PC-3 (cell line): ENCODE measurements around the gene E2F1.

ENCODE experiments used
- EZH2 ChIP-seq: fragments of 300-600 bp; sonication (generic); IDR thresholded peaks from one replicate; pipeline ENCODE4 v1.6.1; 2017; ENCODE audit warnings: antibody characterized with exemption, mild to moderate bottlenecking, low read length; ENCODE audit not compliant: unreplicated experiment
- EZH2phosphoT487 ChIP-seq: fragments of 300-600 bp; sonication (generic); IDR thresholded peaks from 2 replicates; pipeline ENCODE4 v1.6.1; 2018; ENCODE audit warnings: mild to moderate bottlenecking, antibody characterized with exemption, low read length, borderline replicate concordance
- TF ChIP-seq, protein P1 (sequence below): fragments of 300-600 bp; sonication (generic); conservative IDR thresholded peaks from 2 replicates; pipeline ENCODE4 v1.5.1; 2017; ENCODE audit warnings: antibody characterized with exemption, low read depth, mild to moderate bottlenecking, low read length

DNA sequence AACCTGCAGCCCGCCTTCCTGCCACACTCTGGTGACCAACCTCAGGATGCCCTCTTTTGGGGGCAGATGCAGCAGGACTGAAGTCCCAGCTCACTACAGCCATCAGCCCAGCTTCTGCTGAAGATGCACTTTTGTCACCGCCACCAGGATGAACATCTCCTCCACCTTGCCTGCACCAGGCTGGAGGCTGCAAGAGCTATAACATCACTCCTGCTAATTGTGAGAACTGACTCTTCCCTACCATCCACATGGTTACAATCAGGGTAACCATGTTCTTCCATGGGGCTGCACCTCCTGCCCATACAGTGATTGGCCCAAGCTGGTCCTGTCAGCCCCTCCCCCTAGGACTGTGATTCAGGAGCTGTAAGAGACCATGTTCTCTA is 21.4 kb downstream of the E2F1 start:
- TF ChIP-seq, protein P1, sequence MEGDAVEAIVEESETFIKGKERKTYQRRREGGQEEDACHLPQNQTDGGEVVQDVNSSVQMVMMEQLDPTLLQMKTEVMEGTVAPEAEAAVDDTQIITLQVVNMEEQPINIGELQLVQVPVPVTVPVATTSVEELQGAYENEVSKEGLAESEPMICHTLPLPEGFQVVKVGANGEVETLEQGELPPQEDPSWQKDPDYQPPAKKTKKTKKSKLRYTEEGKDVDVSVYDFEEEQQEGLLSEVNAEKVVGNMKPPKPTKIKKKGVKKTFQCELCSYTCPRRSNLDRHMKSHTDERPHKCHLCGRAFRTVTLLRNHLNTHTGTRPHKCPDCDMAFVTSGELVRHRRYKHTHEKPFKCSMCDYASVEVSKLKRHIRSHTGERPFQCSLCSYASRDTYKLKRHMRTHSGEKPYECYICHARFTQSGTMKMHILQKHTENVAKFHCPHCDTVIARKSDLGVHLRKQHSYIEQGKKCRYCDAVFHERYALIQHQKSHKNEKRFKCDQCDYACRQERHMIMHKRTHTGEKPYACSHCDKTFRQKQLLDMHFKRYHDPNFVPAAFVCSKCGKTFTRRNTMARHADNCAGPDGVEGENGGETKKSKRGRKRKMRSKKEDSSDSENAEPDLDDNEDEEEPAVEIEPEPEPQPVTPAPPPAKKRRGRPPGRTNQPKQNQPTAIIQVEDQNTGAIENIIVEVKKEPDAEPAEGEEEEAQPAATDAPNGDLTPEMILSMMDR, result no peak
- no peak for TF ChIP-seq EZH2phosphoT487
- TF ChIP-seq EZH2, result no peak
